GM12891 (cell line): ENCODE measurements around the gene CD180.

Experiments
- POLR2AphosphoS5 ChIP-seq: IDR thresholded peaks from 2 replicates; pipeline ENCODE4 v1.6.1; 2011; ENCODE audit warnings: low read depth, low read length, control low read depth
- POU2F2 ChIP-seq: IDR thresholded peaks from 2 replicates; pipeline ENCODE4 v1.6.1; 2011; ENCODE audit warnings: low read depth, mild to moderate bottlenecking, control low read depth, low read length, moderate library complexity

DNA sequence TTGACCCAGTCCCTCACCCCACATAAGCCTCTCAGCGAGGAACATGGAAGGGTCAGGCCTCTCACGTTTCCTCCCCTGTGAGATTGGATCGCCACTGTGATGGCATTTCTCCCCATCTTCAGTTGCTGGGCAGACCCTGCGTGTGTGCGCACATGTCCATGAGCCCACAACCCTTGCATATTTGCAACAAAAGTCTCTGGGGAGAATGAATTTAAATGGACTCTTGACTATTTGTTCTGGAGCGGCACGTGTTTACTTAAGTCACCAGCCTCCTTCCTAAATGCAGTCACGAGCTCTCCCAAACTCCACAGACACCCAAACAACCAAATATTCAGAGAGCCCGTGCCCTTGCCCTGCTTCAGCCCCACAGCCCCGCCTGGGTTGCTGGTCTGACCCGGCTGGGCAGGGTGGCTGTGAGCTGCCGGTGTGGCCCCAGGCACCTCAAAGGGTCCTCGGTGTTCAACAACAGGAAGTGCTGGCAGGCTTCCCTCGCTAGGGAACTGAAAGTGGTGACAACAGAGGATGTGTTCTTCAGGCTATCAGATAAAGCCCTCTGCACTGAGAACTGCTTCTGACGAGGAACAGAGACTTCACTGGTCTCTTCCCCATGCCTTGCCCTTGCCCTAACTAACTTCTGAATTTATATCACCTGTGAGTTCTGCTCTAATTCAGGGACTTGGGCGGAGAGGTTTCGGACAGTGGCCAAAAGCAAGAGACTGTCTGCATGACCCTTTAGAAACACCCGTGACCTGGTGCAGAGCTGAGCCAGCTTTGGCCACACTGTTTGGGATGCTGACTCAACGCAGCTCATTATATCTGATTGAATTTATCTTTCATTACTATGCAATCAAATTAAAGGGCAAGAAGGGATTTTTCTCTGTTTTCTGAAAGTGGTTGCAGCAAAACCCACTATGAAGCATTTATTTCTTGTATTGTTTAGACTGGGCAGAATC, 19.2 kb upstream of the CD180 start:
- TF ChIP-seq POLR2AphosphoS5, result no peak
- TF ChIP-seq POU2F2, result no peak
